Measurements from ENCODE around the gene HPN.

Gene HPN

DNA sequence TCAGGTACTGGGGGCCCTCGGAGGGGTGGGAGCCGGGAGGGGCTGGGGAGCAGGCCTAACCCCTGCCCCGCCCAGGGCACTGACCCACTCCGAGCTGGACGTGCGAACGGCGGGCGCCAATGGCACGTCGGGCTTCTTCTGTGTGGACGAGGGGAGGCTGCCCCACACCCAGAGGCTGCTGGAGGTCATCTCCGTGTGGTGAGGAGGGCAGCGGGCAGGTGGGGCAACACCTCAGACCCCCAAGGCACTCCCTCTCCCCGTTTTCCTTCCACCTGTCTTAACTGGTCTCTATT lies 18.2 kb downstream of the HPN start:
- TF ChIP-seq, protein P1, sequence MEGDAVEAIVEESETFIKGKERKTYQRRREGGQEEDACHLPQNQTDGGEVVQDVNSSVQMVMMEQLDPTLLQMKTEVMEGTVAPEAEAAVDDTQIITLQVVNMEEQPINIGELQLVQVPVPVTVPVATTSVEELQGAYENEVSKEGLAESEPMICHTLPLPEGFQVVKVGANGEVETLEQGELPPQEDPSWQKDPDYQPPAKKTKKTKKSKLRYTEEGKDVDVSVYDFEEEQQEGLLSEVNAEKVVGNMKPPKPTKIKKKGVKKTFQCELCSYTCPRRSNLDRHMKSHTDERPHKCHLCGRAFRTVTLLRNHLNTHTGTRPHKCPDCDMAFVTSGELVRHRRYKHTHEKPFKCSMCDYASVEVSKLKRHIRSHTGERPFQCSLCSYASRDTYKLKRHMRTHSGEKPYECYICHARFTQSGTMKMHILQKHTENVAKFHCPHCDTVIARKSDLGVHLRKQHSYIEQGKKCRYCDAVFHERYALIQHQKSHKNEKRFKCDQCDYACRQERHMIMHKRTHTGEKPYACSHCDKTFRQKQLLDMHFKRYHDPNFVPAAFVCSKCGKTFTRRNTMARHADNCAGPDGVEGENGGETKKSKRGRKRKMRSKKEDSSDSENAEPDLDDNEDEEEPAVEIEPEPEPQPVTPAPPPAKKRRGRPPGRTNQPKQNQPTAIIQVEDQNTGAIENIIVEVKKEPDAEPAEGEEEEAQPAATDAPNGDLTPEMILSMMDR (IDR thresholded peaks at IDR 0.05) = no peak

DNA sequence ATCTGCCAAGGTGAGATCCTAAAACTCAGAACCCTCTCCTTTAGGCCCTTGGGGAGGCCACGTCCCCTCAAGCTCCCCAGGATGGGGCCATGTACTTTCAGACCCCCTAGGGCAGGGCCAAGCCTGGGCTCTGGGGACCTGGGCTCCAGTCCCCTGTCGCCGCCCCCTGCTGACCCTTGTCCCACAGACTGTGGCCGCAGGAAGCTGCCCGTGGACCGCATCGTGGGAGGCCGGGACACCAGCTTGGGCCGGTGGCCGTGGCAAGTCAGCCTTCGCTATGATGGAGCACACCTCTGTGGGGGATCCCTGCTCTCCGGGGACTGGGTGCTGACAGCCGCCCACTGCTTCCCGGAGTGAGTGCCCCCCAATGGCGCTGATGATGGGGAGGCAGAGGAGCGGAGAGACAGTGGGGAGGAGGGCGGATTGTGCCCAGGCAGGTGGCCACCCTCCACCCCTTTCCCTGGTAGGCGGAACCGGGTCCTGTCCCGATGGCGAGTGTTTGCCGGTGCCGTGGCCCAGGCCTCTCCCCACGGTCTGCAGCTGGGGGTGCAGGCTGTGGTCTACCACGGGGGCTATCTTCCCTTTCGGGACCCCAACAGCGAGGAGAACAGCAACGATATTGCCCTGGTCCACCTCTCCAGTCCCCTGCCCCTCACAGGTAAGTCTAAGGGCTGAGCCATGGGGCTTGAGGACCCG lies 18.8 kb downstream of the HPN start:
- TF ChIP-seq, protein P1 (IDR thresholded peaks at IDR 0.05) = no peak

DNA sequence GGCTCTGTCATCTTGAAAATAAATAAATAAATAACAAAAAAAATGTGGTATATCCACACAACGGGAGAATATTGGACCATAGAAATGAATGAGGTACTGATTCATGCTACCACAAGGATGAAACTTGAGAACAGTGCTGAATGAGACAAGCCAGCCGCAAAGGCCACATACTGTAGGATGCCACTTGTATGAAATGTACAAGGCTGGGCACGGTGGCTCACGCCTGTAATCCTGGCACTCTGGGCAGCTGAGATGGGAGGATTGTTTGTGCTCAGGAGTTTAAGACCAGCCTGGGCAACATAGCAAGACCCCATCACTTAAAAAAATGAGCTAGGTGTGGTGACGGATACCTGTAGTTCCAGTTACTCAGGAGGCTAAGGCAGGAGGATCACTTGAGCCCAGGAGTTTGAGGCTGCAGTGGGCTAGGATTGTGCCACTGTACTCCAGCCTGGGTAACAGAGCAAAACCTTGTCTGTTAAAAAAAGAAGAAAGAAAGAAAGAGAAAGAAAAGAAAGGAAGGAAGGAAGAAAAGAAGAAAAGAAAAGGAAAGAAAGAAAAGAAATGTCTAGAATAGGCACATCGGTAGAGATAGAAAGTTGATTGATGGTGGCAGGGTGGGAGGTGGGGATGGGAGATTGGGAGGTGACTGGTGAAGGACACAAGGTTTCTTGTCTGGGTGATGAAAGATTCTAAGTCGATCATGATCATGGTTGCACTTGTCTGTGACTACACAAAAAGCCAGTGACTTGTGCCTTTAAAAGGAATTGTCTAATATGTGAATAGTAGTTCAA lies 20.3 kb downstream of the HPN start:
- TF ChIP-seq, protein P1 (IDR thresholded peaks at IDR 0.05) = no peak

DNA sequence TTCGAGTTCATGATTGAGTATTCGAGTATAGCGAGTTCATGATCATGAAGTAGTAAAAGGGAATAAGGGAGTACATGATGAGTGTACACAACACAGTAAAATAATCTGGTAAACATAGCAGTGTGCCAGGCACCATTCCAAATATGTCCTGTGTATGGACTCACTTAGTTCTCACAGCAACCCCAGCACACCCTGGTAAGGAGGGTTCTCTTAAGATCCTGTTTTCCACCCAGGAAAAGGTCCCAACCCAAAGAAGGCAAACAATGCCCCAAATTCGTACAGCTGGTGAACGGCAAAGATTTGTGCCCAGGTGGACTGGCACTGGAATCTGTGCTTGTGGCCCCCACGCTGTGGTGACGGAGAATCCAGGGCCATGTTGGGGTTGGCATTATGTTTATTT lies 21.4 kb downstream of the HPN start:
- TF ChIP-seq, protein P1 (IDR thresholded peaks at IDR 0.05) = no peak

DNA sequence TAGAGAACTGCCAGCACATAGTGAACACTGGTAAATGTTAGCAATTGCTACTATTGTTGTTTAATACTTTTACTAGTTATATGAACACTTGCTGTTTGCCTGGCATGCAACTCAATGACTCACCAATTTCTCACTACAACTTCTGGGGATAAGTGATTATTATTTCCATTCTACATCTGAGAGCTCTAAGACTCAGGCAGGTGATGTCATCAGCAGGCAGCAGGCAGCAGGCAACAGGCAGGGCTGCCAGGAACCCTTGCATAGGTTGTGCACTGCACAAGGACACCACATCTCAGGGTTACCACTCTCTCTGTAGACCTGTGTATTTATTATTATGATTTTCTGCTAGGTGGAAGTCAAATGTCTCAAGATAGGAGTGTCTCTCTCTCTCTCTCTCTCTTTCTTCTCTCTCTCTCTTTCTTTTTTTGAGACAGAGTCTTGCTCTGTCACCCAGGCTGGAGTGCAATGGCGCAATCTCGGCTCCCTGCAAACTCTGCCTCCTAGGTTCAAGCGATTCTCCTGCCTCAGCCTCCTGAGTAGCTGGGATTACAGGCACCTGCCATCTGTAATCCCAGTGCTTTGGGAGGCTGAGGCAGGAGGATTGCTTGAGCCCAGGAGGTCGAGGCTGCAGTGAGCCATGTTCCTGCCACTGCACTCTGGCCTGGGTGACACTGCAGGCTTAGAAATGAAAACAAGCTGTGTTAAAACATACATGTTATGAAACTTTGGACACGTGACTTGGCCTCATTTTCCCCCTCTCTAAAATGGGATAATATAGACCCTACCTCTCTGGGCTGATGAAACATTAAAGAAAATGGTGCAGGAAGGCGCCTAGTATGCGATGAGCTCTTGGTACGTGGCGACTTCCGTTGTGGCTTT lies 22.7 kb downstream of the HPN start:
- TF ChIP-seq, protein P1 (IDR thresholded peaks at IDR 0.05) = no peak

DNA sequence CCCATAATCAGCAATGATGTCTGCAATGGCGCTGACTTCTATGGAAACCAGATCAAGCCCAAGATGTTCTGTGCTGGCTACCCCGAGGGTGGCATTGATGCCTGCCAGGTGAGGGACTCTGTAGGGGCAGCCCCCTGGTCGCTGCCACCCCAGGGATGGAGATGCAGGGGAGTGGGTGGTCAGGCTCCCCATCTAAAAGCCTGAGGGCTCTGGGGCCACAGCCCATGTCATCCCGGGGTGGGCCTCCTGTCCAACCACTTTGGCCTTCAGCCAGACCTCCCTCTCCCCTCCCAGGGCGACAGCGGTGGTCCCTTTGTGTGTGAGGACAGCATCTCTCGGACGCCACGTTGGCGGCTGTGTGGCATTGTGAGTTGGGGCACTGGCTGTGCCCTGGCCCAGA lies 24.1 kb downstream of the HPN start:
- TF ChIP-seq, protein P1 (IDR thresholded peaks at IDR 0.05) = no peak

DNA sequence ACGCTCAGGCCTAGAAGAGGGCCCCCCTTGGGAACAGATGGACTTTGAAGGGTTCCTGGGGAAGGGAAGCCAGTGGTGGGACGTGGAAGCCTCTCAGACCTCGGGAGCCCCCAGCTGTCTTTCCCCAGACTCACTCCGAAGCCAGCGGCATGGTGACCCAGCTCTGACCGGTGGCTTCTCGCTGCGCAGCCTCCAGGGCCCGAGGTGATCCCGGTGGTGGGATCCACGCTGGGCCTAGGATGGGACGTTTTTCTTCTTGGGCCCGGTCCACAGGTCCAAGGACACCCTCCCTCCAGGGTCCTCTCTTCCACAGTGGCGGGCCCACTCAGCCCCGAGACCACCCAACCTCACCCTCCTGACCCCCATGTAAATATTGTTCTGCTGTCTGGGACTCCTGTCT lies 24.6 kb downstream of the HPN start:
- TF ChIP-seq, protein P1 (IDR thresholded peaks at IDR 0.05) = no peak

Measured in LNCAP (cell line).